ENCODE data around the gene SFXN4.

DNA sequence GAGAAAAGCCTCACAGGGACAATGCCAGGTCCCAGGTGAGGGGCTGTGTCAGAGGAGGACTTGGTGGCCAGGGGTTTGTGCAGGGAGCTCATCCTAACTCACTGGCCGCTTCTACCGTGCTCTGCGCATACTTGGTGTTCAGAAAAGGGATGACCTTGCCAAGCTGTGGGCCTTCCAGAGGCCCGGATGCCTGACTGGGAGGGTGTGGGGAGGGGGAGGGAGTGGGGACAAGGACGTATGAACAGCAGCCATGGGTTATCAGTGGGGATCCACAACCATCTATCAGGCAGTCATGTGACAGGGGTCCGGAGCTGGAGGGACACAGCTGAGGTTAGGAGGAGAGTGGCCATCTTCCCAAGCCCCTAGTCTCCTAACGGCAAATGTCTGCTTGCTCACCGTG is 6.2 kb downstream of the SFXN4 start:
- TF ChIP-seq, protein P1, sequence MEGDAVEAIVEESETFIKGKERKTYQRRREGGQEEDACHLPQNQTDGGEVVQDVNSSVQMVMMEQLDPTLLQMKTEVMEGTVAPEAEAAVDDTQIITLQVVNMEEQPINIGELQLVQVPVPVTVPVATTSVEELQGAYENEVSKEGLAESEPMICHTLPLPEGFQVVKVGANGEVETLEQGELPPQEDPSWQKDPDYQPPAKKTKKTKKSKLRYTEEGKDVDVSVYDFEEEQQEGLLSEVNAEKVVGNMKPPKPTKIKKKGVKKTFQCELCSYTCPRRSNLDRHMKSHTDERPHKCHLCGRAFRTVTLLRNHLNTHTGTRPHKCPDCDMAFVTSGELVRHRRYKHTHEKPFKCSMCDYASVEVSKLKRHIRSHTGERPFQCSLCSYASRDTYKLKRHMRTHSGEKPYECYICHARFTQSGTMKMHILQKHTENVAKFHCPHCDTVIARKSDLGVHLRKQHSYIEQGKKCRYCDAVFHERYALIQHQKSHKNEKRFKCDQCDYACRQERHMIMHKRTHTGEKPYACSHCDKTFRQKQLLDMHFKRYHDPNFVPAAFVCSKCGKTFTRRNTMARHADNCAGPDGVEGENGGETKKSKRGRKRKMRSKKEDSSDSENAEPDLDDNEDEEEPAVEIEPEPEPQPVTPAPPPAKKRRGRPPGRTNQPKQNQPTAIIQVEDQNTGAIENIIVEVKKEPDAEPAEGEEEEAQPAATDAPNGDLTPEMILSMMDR (IDR thresholded peaks at IDR 0.05; ENCODE audit: low read depth, low read length) = no peak
- TF ChIP-seq POLR2A (IDR thresholded peaks at IDR 0.05; ENCODE audit: extremely low read depth, insufficient read length) (no peak), MYC (IDR thresholded peaks at IDR 0.05; ENCODE audit: low read depth, low read length) (no peak)
